H1 (cell line): ENCODE results near the gene PLD5. TPM values are rescaled to one million over a fixed set of nuclear protein-coding genes. Genes with fewer than 3 reads are reported as not detected.

Experiments used
- CTCF ChIA-PET: fragments of 300-600 bp; sonication (Branson Sonifier 250); formaldehyde crosslinking; loops from one replicate; lab custom pipeline; 2021; ENCODE audit not compliant: partially characterized antibody; lab: Charles Lee
- POLR2A ChIA-PET: fragments of 300-600 bp; sonication (Branson Sonifier 250); formaldehyde crosslinking; loops from one replicate; lab custom pipeline; 2021; ENCODE audit warnings: inconsistent platforms; ENCODE audit not compliant: partially characterized antibody; lab: Charles Lee
- DNase-seq, 2 experiments: peaks; one replicate each; pipeline versions ENCODE4 v3.0.0 to v3.0.0-alpha.2; 2010 to 2022; ENCODE audit warnings: low spot score in 2 of 2, low read depth in 1 of 2, mixed read lengths in 1 of 2
- FAIRE-seq: peaks from 2 replicates; lab custom pipeline; 2011; peaks lifted over from hg19 to GRCh38; lab: Jason Lieb, UNC
- H2AFZ ChIP-seq: 2 replicates; pipeline ENCODE4 v1.8.1; 2012; ENCODE audit warnings: low read length, inconsistent platforms
- H2AK5ac ChIP-seq: 2 replicates; pipeline ENCODE4 v1.6.1; 2013; ENCODE audit warnings: low read depth, low read length
- H2BK120ac ChIP-seq: replicated peaks from 2 replicates; pipeline ENCODE3; 2013; ENCODE audit warnings: low read depth, low read length, inconsistent platforms
- H2BK12ac ChIP-seq: 2 replicates; pipeline ENCODE4 v1.6.1; 2013; ENCODE audit warnings: low read depth, low read length
- H2BK15ac ChIP-seq: 2 replicates; pipeline ENCODE4 v1.6.1; 2013; ENCODE audit warnings: low read length
- H2BK20ac ChIP-seq: 2 replicates; pipeline ENCODE4 v1.6.1; 2013; ENCODE audit warnings: low read length
- H2BK5ac ChIP-seq: 2 replicates; pipeline ENCODE4 v1.6.1; 2013; ENCODE audit warnings: low read depth, low read length
- H3K14ac ChIP-seq: 2 replicates; pipeline ENCODE4 v1.6.1; 2013; ENCODE audit warnings: inconsistent platforms; ENCODE audit not compliant: insufficient read length
- H3K18ac ChIP-seq: 2 replicates; pipeline ENCODE4 v1.6.1; 2013; ENCODE audit warnings: low read length; ENCODE audit errors: extremely low read depth
- H3K23ac ChIP-seq: 2 replicates; pipeline ENCODE4 v1.6.1; 2013; ENCODE audit warnings: inconsistent platforms; ENCODE audit not compliant: insufficient read length
- H3K23me2 ChIP-seq: 2 replicates; pipeline ENCODE4 v1.6.1; 2013; ENCODE audit warnings: low read depth, low read length
- H3K27ac ChIP-seq: 2 replicates; pipeline ENCODE4 v1.6.1; 2011; ENCODE audit warnings: low read depth, low read length, inconsistent platforms
- H3K27me3 ChIP-seq, 4 experiments: replicated peaks in 1 of 4; 1 replicate in 1 of 4; 2 replicates in 3 of 4; pipeline versions ENCODE4 v1.6.1 to v1.8.1; 2011 to 2013; ENCODE audit warnings: low read length in 3 of 4, mild to moderate bottlenecking in 3 of 4, inconsistent platforms in 2 of 4, mixed read lengths in 2 of 4, moderate library complexity in 1 of 4; ENCODE audit not compliant: control insufficient read depth in 3 of 4, insufficient read depth in 3 of 4; ENCODE audit errors: extremely low read depth in 1 of 4
- H3K36me3 ChIP-seq, 4 experiments: 2 replicates each; pipeline versions ENCODE4 v1.6.1 to v1.8.1; 2011 to 2013; ENCODE audit warnings: mild to moderate bottlenecking in 4 of 4, low read length in 3 of 4, moderate library complexity in 2 of 4, control low read depth in 1 of 4, inconsistent platforms in 1 of 4; ENCODE audit not compliant: insufficient read depth in 4 of 4, control insufficient read depth in 2 of 4
- H3K4ac ChIP-seq: replicated peaks from 2 replicates; pipeline ENCODE3; 2013; ENCODE audit warnings: low read length, low read depth, mixed read lengths, inconsistent platforms; ENCODE audit not compliant: insufficient read length
- H3K4me1 ChIP-seq, 4 experiments: replicated peaks in 1 of 4; 1 replicate in 1 of 4; 2 replicates in 3 of 4; pipeline versions ENCODE4 v1.6.1 to v1.8.1; 2011 to 2013; ENCODE audit warnings: low read length in 3 of 4, inconsistent platforms in 2 of 4, mixed read lengths in 1 of 4; ENCODE audit not compliant: insufficient read depth in 4 of 4, control insufficient read depth in 3 of 4
- H3K4me2 ChIP-seq, 2 experiments: 2 replicates each; pipeline versions ENCODE4 v1.6.1 to v1.8.1; 2011 to 2013; ENCODE audit warnings: low read depth in 2 of 2, low read length in 2 of 2, control low read depth in 1 of 2, inconsistent platforms in 1 of 2, mild to moderate bottlenecking in 1 of 2; ENCODE audit not compliant: insufficient read depth in 1 of 2
- H3K4me3 ChIP-seq, 4 experiments: fragments of 200-600, 300-600 bp in 1 of 4; sonication (generic), shearing (Covaris generic), sonication (Bioruptor Twin) in 1 of 4; 2 replicates each; pipeline versions ENCODE4 v1.5.1 to v1.8.1; 2011 to 2016; ENCODE audit warnings: low read length in 4 of 4, low read depth in 3 of 4, control low read depth in 2 of 4, inconsistent platforms in 2 of 4, mild to moderate bottlenecking in 2 of 4, mixed read lengths in 1 of 4, moderate library complexity in 1 of 4; ENCODE audit not compliant: insufficient read depth in 2 of 4; ENCODE audit errors: extremely low read depth in 1 of 4
- H3K56ac ChIP-seq: replicated peaks from 2 replicates; pipeline ENCODE3; 2013; ENCODE audit warnings: low read depth, mild to moderate bottlenecking, mixed read lengths, low read length, inconsistent platforms; ENCODE audit not compliant: insufficient read length
- H3K79me1 ChIP-seq: 2 replicates; pipeline ENCODE4 v1.6.1; 2013; ENCODE audit warnings: low read depth, low read length, control low read depth
- H3K79me2 ChIP-seq, 2 experiments: 2 replicates each; pipeline versions ENCODE4 v1.6.1 to v1.8.1; 2012 to 2013; ENCODE audit warnings: low read length in 2 of 2, mild to moderate bottlenecking in 2 of 2, inconsistent platforms in 1 of 2; ENCODE audit not compliant: insufficient read depth in 2 of 2, control insufficient read depth in 1 of 2
- H3K9ac ChIP-seq, 4 experiments: replicated peaks in 1 of 4; 1 replicate in 1 of 4; 2 replicates in 3 of 4; pipeline versions ENCODE4 v1.6.1 to v1.8.1; 2011 to 2013; ENCODE audit warnings: low read depth in 3 of 4, low read length in 3 of 4, control low read depth in 2 of 4, mild to moderate bottlenecking in 2 of 4, moderate library complexity in 2 of 4, inconsistent platforms in 1 of 4; ENCODE audit errors: extremely low read depth in 1 of 4
- H3K9me3 ChIP-seq, 2 experiments: 2 replicates each; pipeline versions ENCODE4 v1.6.1 to v1.8.1; 2012 to 2013; ENCODE audit warnings: mild to moderate bottlenecking in 2 of 2, moderate library complexity in 2 of 2, control low read depth in 1 of 2, inconsistent platforms in 1 of 2, low read depth in 1 of 2, low read length in 1 of 2, mixed read lengths in 1 of 2; ENCODE audit not compliant: insufficient read depth in 2 of 2
- H4K20me1 ChIP-seq, 2 experiments: replicated peaks in 1 of 2; 2 replicates each; pipeline versions ENCODE3 to v1.8.1; 2011 to 2013; ENCODE audit warnings: inconsistent platforms in 2 of 2, low read length in 2 of 2, mild to moderate bottlenecking in 1 of 2; ENCODE audit not compliant: insufficient read depth in 2 of 2, control insufficient read depth in 1 of 2
- H4K5ac ChIP-seq: 2 replicates; pipeline ENCODE4 v1.6.1; 2013; ENCODE audit warnings: low read length, low read depth, mixed read lengths, inconsistent platforms; ENCODE audit not compliant: insufficient read length
- H4K8ac ChIP-seq: 2 replicates; pipeline ENCODE4 v1.8.0; 2013; ENCODE audit warnings: mild to moderate bottlenecking, moderate library complexity, low read length, inconsistent platforms; ENCODE audit not compliant: insufficient read depth; ENCODE audit errors: extremely low read depth
- H4K91ac ChIP-seq: replicated peaks from 2 replicates; pipeline ENCODE3; 2013; ENCODE audit warnings: low read length, mixed read lengths, inconsistent platforms; ENCODE audit not compliant: insufficient read length
- BCL11A ChIP-seq, 2 experiments: IDR thresholded peaks; one replicate each; pipeline ENCODE4 v1.6.1; 2011; ENCODE audit warnings: low read depth in 2 of 2, low read length in 2 of 2, mild to moderate bottlenecking in 2 of 2
- BRCA1 ChIP-seq: IDR thresholded peaks from 2 replicates; pipeline ENCODE4 v1.6.1; 2012; ENCODE audit warnings: low read depth, low read length, improper control_type of control experiment
- KDM4A ChIP-seq: IDR thresholded peaks from one replicate; pipeline ENCODE4 v1.7.1; 2012; ENCODE audit warnings: low read depth, mild to moderate bottlenecking, moderate library complexity, low read length, inconsistent platforms; ENCODE audit not compliant: severe bottlenecking
- KDM5A ChIP-seq: fragments of 200-600 bp; IDR thresholded peaks from 2 replicates; pipeline ENCODE4 v1.7.1; 2012; ENCODE audit warnings: mild to moderate bottlenecking, low read length, inconsistent platforms, mixed read lengths
- POLR2A ChIP-seq, 2 experiments: IDR thresholded peaks; 1 replicate in 1 of 2; 2 replicates in 1 of 2; pipeline ENCODE4 v1.6.1; 2011; ENCODE audit warnings: low read depth in 2 of 2, low read length in 2 of 2, mild to moderate bottlenecking in 2 of 2; ENCODE audit errors: control extremely low read depth in 1 of 2
- RXRA ChIP-seq: IDR thresholded peaks from 2 replicates; pipeline ENCODE4 v1.6.1; 2011; ENCODE audit warnings: low read depth, mild to moderate bottlenecking, low read length, moderate library complexity; ENCODE audit not compliant: insufficient read depth
- SP2 ChIP-seq: IDR thresholded peaks from 2 replicates; pipeline ENCODE4 v1.6.1; 2012; ENCODE audit warnings: mild to moderate bottlenecking, low read length, inconsistent platforms
- WGBS, 2 experiments: shearing (Covaris generic) in 1 of 2; methylation state at CpG; one replicate each; pipeline versions ENCODE4 v1.1.6 to v1.1.7; 2013 to 2015; ENCODE audit warnings: low lambda C conversion rate in 2 of 2, mixed read lengths in 2 of 2, inconsistent platforms in 1 of 2, low coverage in 1 of 2, missing lambda C conversion rate in 1 of 2; ENCODE audit not compliant: insufficient replicate concordance in 2 of 2, insufficient coverage in 1 of 2, insufficient read length in 1 of 2; ENCODE audit errors: extremely low coverage in 1 of 2, missing lambda C conversion rate in 1 of 2; 5-methylcytosine and 5-hydroxymethylcytosine counted together
- polyA plus RNA-seq, 7 experiments: library from polyadenylated mRNA; depleted of rRNA in 3 of 7; stranded (reverse) in 5 of 7; unstranded in 2 of 7; fragments of >200 nt in 5 of 7; fragments of 200-250 nt in 2 of 7; gene quantifications; 1 replicate in 5 of 7; 2 replicates in 1 of 7; 4 replicates in 1 of 7; pipeline versions ENCODE4 v1.2.1 to v1.2.3, GENCODE V29; 2011 to 2013; ENCODE audit warnings: missing spikeins in 2 of 7, mixed read lengths in 2 of 7
- total RNA-seq: library from RNA; stranded (reverse); fragmentation: NEBNext Ultra II Directional; extraction: Animal tissue kit (Norgen Biotek cat#: 25700); gene quantifications from 2 replicates; pipeline ENCODE4 v1.2.1, GENCODE V29; 2021
- TF ChIP-seq, protein P1 (sequence below), 3 experiments: IDR thresholded peaks; 1 replicate in 2 of 3; 2 replicates in 1 of 3; pipeline versions ENCODE4 v1.5.1 to v1.6.1; 2011; ENCODE audit warnings: low read length in 3 of 3, mild to moderate bottlenecking in 3 of 3, inconsistent platforms in 2 of 3, low read depth in 1 of 3, moderate library complexity in 1 of 3; ENCODE audit not compliant: insufficient read depth in 1 of 3; ENCODE audit errors: control extremely low read depth in 1 of 3

Gene PLD5
- total and polyA plus RNA-seq, 2 of the 8 experiments (the other 6 are each of a cell fraction or from before 2014, with no cell fraction given): 0.86 to 8.5 TPM

DNA sequence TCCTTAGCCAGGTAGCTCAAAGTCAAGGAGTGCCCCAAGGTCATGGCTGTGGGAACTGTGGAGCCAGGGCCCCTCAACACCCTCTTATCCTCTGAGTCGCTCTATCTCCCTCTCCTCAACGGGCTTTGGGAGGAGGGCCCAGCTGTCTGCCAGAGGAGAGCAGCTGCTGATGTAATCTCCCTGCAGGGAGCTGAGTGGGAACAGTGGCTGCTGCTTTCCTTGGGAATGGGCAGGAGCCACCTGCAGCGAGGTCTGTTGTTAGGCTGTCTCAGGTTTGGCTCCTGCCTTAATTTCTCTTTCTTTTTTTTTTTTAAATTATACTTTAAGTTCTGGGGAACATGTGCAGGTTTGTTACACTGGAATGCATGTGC, 466.8 kb downstream of the PLD5 start:
- H3K9ac ChIP-seq: no peak overlapping the region
- TF ChIP-seq, protein P1, sequence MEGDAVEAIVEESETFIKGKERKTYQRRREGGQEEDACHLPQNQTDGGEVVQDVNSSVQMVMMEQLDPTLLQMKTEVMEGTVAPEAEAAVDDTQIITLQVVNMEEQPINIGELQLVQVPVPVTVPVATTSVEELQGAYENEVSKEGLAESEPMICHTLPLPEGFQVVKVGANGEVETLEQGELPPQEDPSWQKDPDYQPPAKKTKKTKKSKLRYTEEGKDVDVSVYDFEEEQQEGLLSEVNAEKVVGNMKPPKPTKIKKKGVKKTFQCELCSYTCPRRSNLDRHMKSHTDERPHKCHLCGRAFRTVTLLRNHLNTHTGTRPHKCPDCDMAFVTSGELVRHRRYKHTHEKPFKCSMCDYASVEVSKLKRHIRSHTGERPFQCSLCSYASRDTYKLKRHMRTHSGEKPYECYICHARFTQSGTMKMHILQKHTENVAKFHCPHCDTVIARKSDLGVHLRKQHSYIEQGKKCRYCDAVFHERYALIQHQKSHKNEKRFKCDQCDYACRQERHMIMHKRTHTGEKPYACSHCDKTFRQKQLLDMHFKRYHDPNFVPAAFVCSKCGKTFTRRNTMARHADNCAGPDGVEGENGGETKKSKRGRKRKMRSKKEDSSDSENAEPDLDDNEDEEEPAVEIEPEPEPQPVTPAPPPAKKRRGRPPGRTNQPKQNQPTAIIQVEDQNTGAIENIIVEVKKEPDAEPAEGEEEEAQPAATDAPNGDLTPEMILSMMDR (IDR thresholded peaks at IDR 0.05; ENCODE audit: control extremely low read depth in 1 of 3, insufficient read depth in 1 of 3, low read depth in 1 of 3, low read length in 3 of 3): no peak
- TF ChIP-seq POLR2A (IDR thresholded peaks at IDR 0.05; ENCODE audit: control extremely low read depth in 1 of 2, low read depth in 2 of 2, low read length in 2 of 2): no peak
- TF ChIP-seq RXRA: no peak
- no peak for TF ChIP-seq KDM5A
- TF ChIP-seq KDM4A: no peak
- no peak for TF ChIP-seq BCL11A (IDR thresholded peaks at IDR 0.05; ENCODE audit: low read depth in 2 of 2, low read length in 2 of 2)
- TF ChIP-seq BRCA1: no peak
- no peak for TF ChIP-seq SP2

More for the DNA sequence above, 466.8 kb downstream of the PLD5 start:
- H2BK20ac ChIP-seq: no peak overlapping the region
- H3K23me2 ChIP-seq: no peaks in the 10 kb centered on the region
- no peak for FAIRE-seq
- no peak overlapping the region for H2BK12ac ChIP-seq
- no peak overlapping the region for H4K5ac ChIP-seq
- no peaks in the 10 kb centered on the region for H3K36me3 ChIP-seq
- no peaks in the 10 kb centered on the region; a peak in 1 of 4 replicates for H3K9me3 ChIP-seq
- H3K14ac ChIP-seq: no peak overlapping the region
- H4K20me1 ChIP-seq: no peaks in the 10 kb centered on the region
- no peak overlapping the region for H2BK15ac ChIP-seq
- 82% methylated on average over 2 of the region's 3 CpGs; no CpG with 5 or more reads in 1 of the 2 experiments for WGBS, 2 experiments
- no peaks in the 10 kb centered on the region; a peak in 1 of 7 replicates for H3K27me3 ChIP-seq
- H3K4me2 ChIP-seq: no peak overlapping the region
- H3K4ac ChIP-seq: no peak overlapping the region
- H3K56ac ChIP-seq: no peak overlapping the region
- H2BK120ac ChIP-seq: no peak overlapping the region
- no peak overlapping the region; the same call in 1 of the 2 replicates for H2BK5ac ChIP-seq
- H3K27ac ChIP-seq: no peak overlapping the region
- H3K18ac ChIP-seq: peak overlapping the region; percentile 60
- no peak overlapping the region; the same call in 1 of the 2 replicates for H2AFZ ChIP-seq
- H3K4me1 ChIP-seq: peaks cover 0 to 5% (median 0%) of the 10 kb centered on the region in 4 experiments; a peak in 2 of 7 replicates
- CTCF ChIA-PET: no interaction called here
- no peak overlapping the region for H3K23ac ChIP-seq
- H2AK5ac ChIP-seq: no peak overlapping the region
- H3K4me3 ChIP-seq: no peak overlapping the region
- no peak for DNase-seq
- H3K79me2 ChIP-seq: no peaks in the 10 kb centered on the region
- H3K79me1 ChIP-seq: no peaks in the 10 kb centered on the region
- peak overlapping the region; percentile 10 for H4K91ac ChIP-seq
- peak overlapping the region; percentile 28; the same call in 1 of the 2 replicates for H4K8ac ChIP-seq
- POLR2A ChIA-PET: no interaction called here
